Activated B cell treated with CpG ODN at 0.5 μM for 24 hours (primary cell): ENCODE measurements around the gene SEC63. TPM values are rescaled to one million over a fixed set of nuclear protein-coding genes. Genes with fewer than 3 reads are reported as not detected.

ENCODE experiments used
- ATAC-seq: fragments of 200-7000 bp; cut with Tn5 transposase; one replicate; pipeline ENCODE4 v1.10.0; 2021; ENCODE audit warnings: low read depth, mild to moderate bottlenecking, moderate library complexity
- CTCF ChIA-PET: fragments of 350-600 bp; sonication (Branson Sonifier 250); formaldehyde crosslinking; loops from one replicate; lab custom pipeline; 2021; ENCODE audit warnings: antibody characterized with exemption; lab: Charles Lee
- POLR2A ChIA-PET: fragments of 350-600 bp; sonication (Branson Sonifier 250); formaldehyde crosslinking; loops from one replicate; lab custom pipeline; 2021; ENCODE audit warnings: antibody characterized with exemption; lab: Charles Lee
- DNase-seq: peaks from one replicate; pipeline ENCODE4 v3.0.0; 2022
- H3K27ac Mint-ChIP-seq: one replicate; pipeline ENCODE4 v1.8.0; 2020; ENCODE audit warnings: mixed read lengths
- H3K27me3 Mint-ChIP-seq: one replicate; pipeline ENCODE4 v1.8.0; 2021; ENCODE audit warnings: mixed read lengths
- H3K36me3 Mint-ChIP-seq: one replicate; pipeline ENCODE4 v1.8.0; 2021; ENCODE audit warnings: low read depth, mixed read lengths
- H3K4me1 Mint-ChIP-seq: one replicate; pipeline ENCODE4 v1.8.0; 2021; ENCODE audit warnings: mixed read lengths
- H3K4me3 Mint-ChIP-seq: one replicate; pipeline ENCODE4 v1.8.0; 2020; ENCODE audit warnings: mild to moderate bottlenecking, mixed read lengths
- H3K9me3 Mint-ChIP-seq: one replicate; pipeline ENCODE4 v1.8.0; 2020; ENCODE audit warnings: mixed read lengths
- CTCF ChIP-seq: fragments of 200-600 bp; IDR thresholded peaks from one replicate; pipeline ENCODE4 v1.8.0; 2022; ENCODE audit warnings: antibody characterized with exemption, mild to moderate bottlenecking
- intact Hi-C: fragments of 100-400 bp; cut with micrococcal nuclease; formaldehyde crosslinking; loops from one replicate; pipeline ENCODE4 v1.15.1; 2024
- total RNA-seq: library from RNA; stranded (reverse); gene quantifications from 2 replicates; pipeline ENCODE4 v1.2.3, GENCODE V29; 2022

The SEC63 gene
- total RNA-seq, 1 donor from 2014 or later: 64.4 TPM

- DNase-seq (no peak), ATAC-seq (no peak)
- POLR2A ChIA-PET: no interaction called here
- H3K9me3 Mint-ChIP-seq: no peaks in the 10 kb centered on the region
- TF ChIP-seq CTCF: no peak
- H3K4me3 Mint-ChIP-seq: no peak overlapping the region
- no peaks in the 10 kb centered on the region for H3K36me3 Mint-ChIP-seq
- H3K27ac Mint-ChIP-seq: no peak overlapping the region
- peaks cover 4% of the 10 kb centered on the region for H3K27me3 Mint-ChIP-seq
- intact Hi-C loops: no loop called here
- CTCF ChIA-PET: no interaction called here
- peaks cover 12% of the 10 kb centered on the region for H3K4me1 Mint-ChIP-seq
Observed at GRCh38 chr6:107843400-107843799, 114.6 kb downstream of the SEC63 start.

- no peak for ATAC-seq
- H3K9me3 Mint-ChIP-seq: no peaks in the 10 kb centered on the region
- ChIA-PET POLR2A (no interaction called here), CTCF (no interaction called here)
- H3K4me1 Mint-ChIP-seq: peaks cover 4% of the 10 kb centered on the region
- H3K27ac Mint-ChIP-seq: no peak overlapping the region
- TF ChIP-seq CTCF: no peak
- H3K36me3 Mint-ChIP-seq: no peaks in the 10 kb centered on the region
- intact Hi-C loops: no loop called here
- DNase-seq: no peak
- no peak overlapping the region for H3K4me3 Mint-ChIP-seq
- no peaks in the 10 kb centered on the region for H3K27me3 Mint-ChIP-seq
Observed at GRCh38 chr6:107841275-107841670, 116.7 kb downstream of the SEC63 start.

- no peak overlapping the region for H3K27ac Mint-ChIP-seq
- TF ChIP-seq CTCF: no peak
- intact Hi-C loops: no loop called here
- no peaks in the 10 kb centered on the region for H3K9me3 Mint-ChIP-seq
- no peak for ATAC-seq
- peaks cover 4% of the 10 kb centered on the region for H3K4me1 Mint-ChIP-seq
- H3K27me3 Mint-ChIP-seq: no peaks in the 10 kb centered on the region
- POLR2A ChIA-PET: no interaction called here
- no peak for DNase-seq
- H3K36me3 Mint-ChIP-seq: no peaks in the 10 kb centered on the region
- CTCF ChIA-PET: interaction anchor here (1.2 kb wide), 1 partner anchor 26 kb away, joined by 3 read pairs; no protein-coding TSS in a partner anchor
- no peak overlapping the region for H3K4me3 Mint-ChIP-seq
Observed at GRCh38 chr6:107840636-107841274, 117.3 kb downstream of the SEC63 start.

- TF ChIP-seq CTCF: no peak
- H3K4me3 Mint-ChIP-seq: no peak overlapping the region
- CTCF ChIA-PET: interaction anchor here (1.4 kb wide), 1 partner anchor 15 kb away, joined by 5 read pairs; no protein-coding TSS in a partner anchor
- no peaks in the 10 kb centered on the region for H3K27me3 Mint-ChIP-seq
- intact Hi-C loops: no loop called here
- no peak overlapping the region for H3K27ac Mint-ChIP-seq
- H3K4me1 Mint-ChIP-seq: no peaks in the 10 kb centered on the region
- POLR2A ChIA-PET: interaction anchor here (1.6 kb wide), 1 partner anchor 10 kb away, joined by 3 read pairs; no protein-coding TSS in a partner anchor
- no peak for DNase-seq
- no peaks in the 10 kb centered on the region for H3K9me3 Mint-ChIP-seq
- ATAC-seq: no peak
- H3K36me3 Mint-ChIP-seq: no peaks in the 10 kb centered on the region
Observed at GRCh38 chr6:107833136-107833535, 124.9 kb downstream of the SEC63 start.

GRCh38 chr6:107832151-107833056, 125.6 kb downstream of the SEC63 start:
- ATAC-seq: no peak
- CTCF ChIA-PET: interaction anchor here (1.4 kb wide), 1 partner anchor 15 kb away, joined by 5 read pairs; no protein-coding TSS in a partner anchor

More at GRCh38 chr6:107832151-107833056, 125.6 kb downstream of the SEC63 start:
- intact Hi-C loops: no loop called here
- TF ChIP-seq CTCF: no peak
- DNase-seq: no peak
- no peaks in the 10 kb centered on the region for H3K4me1 Mint-ChIP-seq
- H3K27me3 Mint-ChIP-seq: no peaks in the 10 kb centered on the region
- POLR2A ChIA-PET: interaction anchor here (1.6 kb wide), 1 partner anchor 9 kb away, joined by 3 read pairs; no protein-coding TSS in a partner anchor
- no peak overlapping the region for H3K4me3 Mint-ChIP-seq
- no peak overlapping the region for H3K27ac Mint-ChIP-seq
- H3K36me3 Mint-ChIP-seq: no peaks in the 10 kb centered on the region
- H3K9me3 Mint-ChIP-seq: no peaks in the 10 kb centered on the region
